NB4 (cell line): ENCODE data around the gene TYW1.
"Not testable (repeated sequence)": the region's sequence is repeated elsewhere in the genome, so short reads cannot be mapped to it uniquely, and the experiment has no call there.

ENCODE experiments used
- MYC ChIP-seq: IDR thresholded peaks from 2 replicates; pipeline ENCODE4 v1.6.1; 2011; ENCODE audit warnings: low read depth, low read length
- POLR2A ChIP-seq: IDR thresholded peaks from 2 replicates; pipeline ENCODE4 v1.6.1; 2011; ENCODE audit warnings: mild to moderate bottlenecking; ENCODE audit not compliant: insufficient read length; ENCODE audit errors: extremely low read depth
- TF ChIP-seq, protein P1 (sequence below): IDR thresholded peaks from one replicate; pipeline ENCODE4 v1.5.1; 2012; ENCODE audit warnings: low read depth, low read length

DNA sequence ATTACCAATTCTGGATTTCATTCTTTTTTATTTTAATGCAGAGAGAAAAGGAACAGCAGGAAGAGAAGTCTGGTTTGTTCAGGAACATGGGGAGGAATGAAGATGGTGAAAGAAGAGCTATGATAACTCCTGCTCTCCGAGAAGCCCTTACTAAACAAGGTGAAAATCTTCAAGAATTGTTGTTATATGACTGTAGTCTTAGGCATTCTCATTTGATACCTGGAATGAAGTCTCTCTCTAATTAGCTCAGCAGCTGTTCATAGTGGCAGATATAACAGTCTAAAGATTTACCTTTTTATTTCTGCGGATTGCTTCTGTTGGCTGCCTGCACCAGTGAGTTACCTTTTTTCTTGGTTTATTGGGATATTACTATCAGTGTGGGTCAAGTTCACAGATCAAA, 53.3 kb downstream of the TYW1 start:
- TF ChIP-seq, protein P1, sequence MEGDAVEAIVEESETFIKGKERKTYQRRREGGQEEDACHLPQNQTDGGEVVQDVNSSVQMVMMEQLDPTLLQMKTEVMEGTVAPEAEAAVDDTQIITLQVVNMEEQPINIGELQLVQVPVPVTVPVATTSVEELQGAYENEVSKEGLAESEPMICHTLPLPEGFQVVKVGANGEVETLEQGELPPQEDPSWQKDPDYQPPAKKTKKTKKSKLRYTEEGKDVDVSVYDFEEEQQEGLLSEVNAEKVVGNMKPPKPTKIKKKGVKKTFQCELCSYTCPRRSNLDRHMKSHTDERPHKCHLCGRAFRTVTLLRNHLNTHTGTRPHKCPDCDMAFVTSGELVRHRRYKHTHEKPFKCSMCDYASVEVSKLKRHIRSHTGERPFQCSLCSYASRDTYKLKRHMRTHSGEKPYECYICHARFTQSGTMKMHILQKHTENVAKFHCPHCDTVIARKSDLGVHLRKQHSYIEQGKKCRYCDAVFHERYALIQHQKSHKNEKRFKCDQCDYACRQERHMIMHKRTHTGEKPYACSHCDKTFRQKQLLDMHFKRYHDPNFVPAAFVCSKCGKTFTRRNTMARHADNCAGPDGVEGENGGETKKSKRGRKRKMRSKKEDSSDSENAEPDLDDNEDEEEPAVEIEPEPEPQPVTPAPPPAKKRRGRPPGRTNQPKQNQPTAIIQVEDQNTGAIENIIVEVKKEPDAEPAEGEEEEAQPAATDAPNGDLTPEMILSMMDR = not testable (repeated sequence)
- TF ChIP-seq POLR2A, MYC: not testable (repeated sequence)
